Mesodermal cell (in vitro differentiated cells): ENCODE measurements around the gene NBDY. TPM values are rescaled to one million over a fixed set of nuclear protein-coding genes. Genes with fewer than 3 reads are reported as not detected.
A peak's percentile ranks its signal among the peaks of the same experiment; 100 is the strongest.
"Not testable (repeated sequence)": the region's sequence is repeated elsewhere in the genome, so short reads cannot be mapped to it uniquely, and the experiment has no call there.

ENCODE experiments used
- H3K27ac ChIP-seq: 2 replicates; pipeline ENCODE4 v1.7.0; 2013; ENCODE audit warnings: mild to moderate bottlenecking, low read depth, low read length, moderate library complexity; ENCODE audit not compliant: severe bottlenecking
- H3K36me3 ChIP-seq: 2 replicates; pipeline ENCODE4 v1.7.1; 2013; ENCODE audit warnings: mild to moderate bottlenecking, low read length, moderate library complexity; ENCODE audit not compliant: control insufficient read depth, insufficient read depth
- H3K4me1 ChIP-seq: one replicate; pipeline ENCODE4 v1.7.1; 2013; ENCODE audit warnings: mild to moderate bottlenecking, low read length; ENCODE audit not compliant: insufficient read depth, control insufficient read depth, poor library complexity, severe bottlenecking
- H3K4me3 ChIP-seq: 2 replicates; pipeline ENCODE4 v1.7.0; 2013; ENCODE audit warnings: low read length, control low read depth, mild to moderate bottlenecking; ENCODE audit not compliant: insufficient read depth, poor library complexity, severe bottlenecking; ENCODE audit errors: extremely low read depth
- H3K9me3 ChIP-seq: 2 replicates; pipeline ENCODE4 v1.7.1; 2013; ENCODE audit warnings: mild to moderate bottlenecking, low read length, moderate library complexity; ENCODE audit not compliant: control insufficient read depth
- WGBS, 2 experiments: methylation state at CpG; one replicate each; pipeline ENCODE4 v1.1.5; 2013; ENCODE audit warnings: missing lambda C conversion rate in 2 of 2; ENCODE audit not compliant: insufficient coverage in 2 of 2; 5-methylcytosine and 5-hydroxymethylcytosine counted together
- polyA plus RNA-seq, 2 experiments: library from polyadenylated mRNA; stranded (reverse); fragments of 50-300 nt; gene quantifications; one replicate each; pipeline ENCODE4 v1.2.3, GENCODE V29; 2013

The NBDY gene
- polyA plus RNA-seq (2013, experiment 1 of 2) = 76.5 TPM
- 63.9 TPM for polyA plus RNA-seq (2013, experiment 2 of 2)

- Histone ChIP-seq H3K4me1 (no peaks in the 10 kb centered on the region), H3K9me3 (no peaks in the 10 kb centered on the region), H3K4me3 (peak within 1 kb of the TSS; percentile 53), H3K27ac (peak within 1 kb of the TSS; percentile 67), H3K36me3 (peaks cover 3% of the 10 kb centered on the region)
- 0% methylated on average over 6 of the region's 23 CpGs; no CpG with 5 or more reads in 1 of the 2 experiments for WGBS, 2 experiments
These were observed at the start of gene NBDY for GRCh38 chrX:56729152-56729850. TSS of gene NBDY (plus strand) at chrX:56729243. CDS start at chrX:56729354, 111 bp downstream.

GRCh38 chrX:56704530-56704929 is 24.5 kb upstream of the NBDY start:
- H3K4me1 ChIP-seq, H3K36me3 ChIP-seq, H3K9me3 ChIP-seq, H3K27ac ChIP-seq, H3K4me3 ChIP-seq: not testable (repeated sequence)
- 60% methylated on average over 1 of the region's 4 CpGs; no CpG with 5 or more reads in 1 of the 2 experiments for WGBS, 2 experiments

GRCh38 chrX:56726605-56727004 is 2.4 kb upstream of the NBDY start:
- Histone ChIP-seq H3K36me3 (no peaks in the 10 kb centered on the region), H3K4me3 (no peak overlapping the region), H3K27ac (no peak overlapping the region), H3K4me1 (no peaks in the 10 kb centered on the region), H3K9me3 (no peaks in the 10 kb centered on the region)
- no CpG with 5 or more reads among the region's 1 CpG for WGBS, 2 experiments

- H3K4me3 ChIP-seq = no peak overlapping the region
- no peak overlapping the region for H3K27ac ChIP-seq
- no peaks in the 10 kb centered on the region for H3K4me1 ChIP-seq
- no peaks in the 10 kb centered on the region for H3K9me3 ChIP-seq
- WGBS, 2 experiments = 83% methylated on average over 2 of the region's 3 CpGs; no CpG with 5 or more reads in 1 of the 2 experiments
- H3K36me3 ChIP-seq = no peaks in the 10 kb centered on the region
These were observed 1.5 kb upstream of the NBDY start for GRCh38 chrX:56727531-56727930.

GRCh38 chrX:56728321-56728720 is 722 bp upstream of the NBDY start:
- Histone ChIP-seq H3K4me1 (no peaks in the 10 kb centered on the region), H3K27ac (no peak overlapping the region), H3K9me3 (no peaks in the 10 kb centered on the region), H3K4me3 (peak overlapping the region; percentile 53), H3K36me3 (no peaks in the 10 kb centered on the region)
- no CpG with 5 or more reads among the region's 2 CpGs for WGBS, 2 experiments

DNA sequence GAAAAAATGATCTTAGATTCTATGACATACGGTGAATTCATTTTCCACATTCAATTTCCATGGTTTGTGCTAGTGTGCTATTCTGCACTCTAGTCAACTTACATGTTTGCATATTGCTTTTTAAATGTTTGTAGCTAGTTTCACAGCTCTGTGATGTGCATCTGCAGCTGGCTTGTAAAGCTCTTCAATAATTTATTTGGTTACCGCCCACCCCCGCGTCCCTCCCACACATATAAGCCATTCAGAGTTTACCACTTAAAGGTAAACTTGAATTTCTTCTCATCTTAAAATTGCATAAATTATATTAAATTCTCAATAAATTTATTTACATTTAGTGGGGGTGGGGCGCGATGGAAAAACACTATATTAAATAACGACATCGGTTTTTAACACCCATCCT is 291 bp upstream of the NBDY start:
- WGBS, 2 experiments = no CpG with 5 or more reads among the region's 8 CpGs
- Histone ChIP-seq H3K4me3 (peak overlapping the region; percentile 53), H3K36me3 (no peaks in the 10 kb centered on the region), H3K4me1 (no peaks in the 10 kb centered on the region), H3K9me3 (no peaks in the 10 kb centered on the region), H3K27ac (no peak overlapping the region)

- Histone ChIP-seq H3K9me3 (no peaks in the 10 kb centered on the region), H3K4me3 (no peak overlapping the region), H3K27ac (no peak overlapping the region), H3K36me3 (peaks cover 34% of the 10 kb centered on the region), H3K4me1 (no peaks in the 10 kb centered on the region)
- no CpG with 5 or more reads among the region's 2 CpGs for WGBS, 2 experiments
These were observed 4.5 kb downstream of the NBDY start for GRCh38 chrX:56733459-56734046.

DNA sequence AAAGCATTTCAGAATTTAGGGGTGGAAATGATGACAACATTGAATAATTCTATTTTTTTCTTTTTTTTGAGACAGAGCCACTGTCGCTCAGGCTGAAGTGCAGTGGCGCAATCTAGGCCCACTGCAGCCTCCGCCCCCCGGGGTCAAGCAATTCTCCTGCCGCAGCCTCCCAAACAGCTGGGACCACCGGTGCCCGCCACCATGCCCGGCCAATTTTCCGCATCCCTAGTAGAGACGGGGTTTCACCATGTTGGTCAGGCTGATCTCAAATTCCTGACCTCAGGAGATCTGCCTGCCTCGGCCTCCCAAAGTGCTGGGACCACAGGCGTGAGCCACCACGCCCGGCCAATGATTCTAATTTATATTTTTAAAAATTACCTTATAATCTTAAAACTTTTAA is 7.2 kb downstream of the NBDY start:
- Histone ChIP-seq H3K9me3 (peaks cover 4% of the 10 kb centered on the region), H3K27ac (no peak overlapping the region), H3K4me3 (no peak overlapping the region), H3K36me3 (peaks cover 41% of the 10 kb centered on the region), H3K4me1 (no peaks in the 10 kb centered on the region)
- 90 to 97% methylated on average over 9 to 10 of the region's 14 CpGs for WGBS, 2 experiments

DNA sequence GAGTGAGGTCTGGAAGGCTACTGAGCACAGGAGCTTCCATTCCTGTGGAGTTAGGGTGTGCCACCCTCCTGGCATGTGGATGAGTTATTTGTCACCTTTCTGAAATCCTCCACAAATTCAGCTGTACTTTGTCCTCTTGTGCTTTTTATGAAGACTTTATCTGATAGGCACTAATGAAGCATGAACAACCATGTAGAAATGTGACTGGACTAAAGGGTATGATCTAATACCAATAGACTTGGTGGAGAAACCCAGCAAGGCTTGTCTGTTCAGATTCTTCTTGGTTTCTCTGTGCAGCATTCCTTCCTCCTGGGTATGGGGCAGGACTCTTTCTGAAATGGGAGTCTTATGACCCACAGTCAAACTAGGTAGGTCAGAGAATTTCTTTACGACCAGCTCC is 9.6 kb downstream of the NBDY start:
- peaks cover 9% of the 10 kb centered on the region for H3K9me3 ChIP-seq
- H3K4me1 ChIP-seq = no peaks in the 10 kb centered on the region
- H3K27ac ChIP-seq = no peak overlapping the region
- peaks cover 44% of the 10 kb centered on the region for H3K36me3 ChIP-seq
- H3K4me3 ChIP-seq = no peak overlapping the region
- 100% methylated on average over 1 of the region's 1 CpG; no CpG with 5 or more reads in 1 of the 2 experiments for WGBS, 2 experiments

- Histone ChIP-seq H3K36me3 (peaks cover 11% of the 10 kb centered on the region), H3K9me3 (peaks cover 9% of the 10 kb centered on the region), H3K4me3 (no peak overlapping the region), H3K27ac (no peak overlapping the region), H3K4me1 (peaks cover 2% of the 10 kb centered on the region)
- no CpG with 5 or more reads among the region's 4 CpGs for WGBS, 2 experiments
These were observed 16.0 kb downstream of the NBDY start for GRCh38 chrX:56744996-56745395.

DNA sequence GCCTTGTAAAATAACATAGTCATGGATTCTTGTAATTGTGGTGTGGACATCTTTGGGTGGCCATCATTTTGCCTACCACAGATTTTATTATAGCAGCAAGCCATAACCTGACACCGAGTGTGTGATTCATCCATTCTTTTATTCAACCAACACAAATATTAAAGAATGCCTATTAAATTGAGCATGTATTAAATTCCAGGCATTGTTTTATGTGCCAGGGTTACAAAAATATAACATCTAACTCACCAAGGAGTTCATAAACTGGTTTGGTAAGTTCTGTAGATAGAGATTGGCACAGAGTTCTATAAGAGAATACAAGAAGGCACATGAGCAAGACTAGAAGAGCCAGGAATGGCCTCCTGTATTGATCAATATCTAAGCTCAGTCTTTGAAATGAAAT is 18.0 kb downstream of the NBDY start:
- peaks cover 1% of the 10 kb centered on the region for H3K9me3 ChIP-seq
- peaks cover 6% of the 10 kb centered on the region for H3K4me1 ChIP-seq
- H3K36me3 ChIP-seq = peaks cover 4% of the 10 kb centered on the region
- H3K27ac ChIP-seq = no peak overlapping the region
- H3K4me3 ChIP-seq = no peak overlapping the region
- WGBS, 2 experiments = no CpG with 5 or more reads among the region's 1 CpG
